ENCODE data around the gene TMUB2. TPM values are rescaled to one million over a fixed set of nuclear protein-coding genes. Genes with fewer than 3 reads are reported as not detected.

Gene TMUB2
- total and polyA plus RNA-seq, 9 of the 15 experiments (the other 6 are each of a cell fraction or from before 2014, with no cell fraction given) = 4.1 to 29.8 (median 16.3) TPM

GRCh38 chr17:44200478-44201155 is 13.8 kb downstream of the TMUB2 start (continued):
- TF ChIP-seq CEBPZ (IDR thresholded peaks at IDR 0.05; ENCODE audit: borderline replicate concordance, low read depth, low read length) = no peak
- no peak for TF ChIP-seq CHCHD3 (CRISPR knock-in tag; IDR thresholded peaks at IDR 0.05)
- no peak for TF ChIP-seq ZNF274 (IDR thresholded peaks at IDR 0.05; ENCODE audit: borderline replicate concordance, low read depth, low read length)
- no peak for TF ChIP-seq NUFIP1 (IDR thresholded peaks at IDR 0.05; ENCODE audit: partially characterized antibody)
- TF ChIP-seq MED1 (CRISPR knock-in tag; IDR thresholded peaks at IDR 0.05; ENCODE audit: borderline replicate concordance) = 0 out of 2 replicates have a peak, but pooled peaks have one; percentile 63
- 0 out of 2 replicates have a peak, but pooled peaks have one; percentile 30 for TF ChIP-seq RBM14 (IDR thresholded peaks at IDR 0.05; ENCODE audit: borderline replicate concordance, insufficient read depth, low read depth, low read length)
- TF ChIP-seq BDP1 (IDR thresholded peaks at IDR 0.05; ENCODE audit: insufficient read depth, insufficient read length) = no peak
- no peak for TF ChIP-seq IFI16 (CRISPR knock-in tag; IDR thresholded peaks at IDR 0.05)
- TF ChIP-seq ZNF79 (CRISPR knock-in tag; IDR thresholded peaks at IDR 0.05; ENCODE audit: low read depth) = no peak
- no peak for TF ChIP-seq ZNF318 (IDR thresholded peaks at IDR 0.05; ENCODE audit: borderline replicate concordance in 1 of 2, low read depth in 1 of 2)
- no peak for TF ChIP-seq SIN3A (IDR thresholded peaks at IDR 0.05; ENCODE audit: borderline replicate concordance in 2 of 2, control insufficient read depth in 1 of 2, low read depth in 2 of 2, low read length in 2 of 2)
- TF ChIP-seq IRF2 (CRISPR knock-in tag; IDR thresholded peaks at IDR 0.05) = no peak
- TF ChIP-seq MYC (IDR thresholded peaks at IDR 0.05; ENCODE audit: low read depth, low read length) = no peak
- no peak for TF ChIP-seq MYC (CRISPR knock-in tag; IDR thresholded peaks at IDR 0.05; ENCODE audit: borderline replicate concordance, low read depth)
- TF ChIP-seq XRCC5 (IDR thresholded peaks at IDR 0.05; ENCODE audit: low read depth, low read length) = no peak
- no peak for TF ChIP-seq MECOM (CRISPR knock-in tag; IDR thresholded peaks at IDR 0.05)

Data from K562 (cell line).